ENCODE data around the gene UCK1.

- TF ChIP-seq CTCF (IDR thresholded peaks at IDR 0.05; ENCODE audit: low read length) (no peak), EZH2 (optimal IDR thresholded peaks at IDR 0.05; ENCODE audit: low read depth, low read length) (no peak), EZH2phosphoT487 (IDR thresholded peaks at IDR 0.05; ENCODE audit: low read length) (no peak)
These were observed 31.2 kb upstream of the UCK1 start for GRCh38 chr9:131562032-131562959.

Measured in MM.1S (cell line).